CD4-positive, alpha-beta T cell treated with Interleukin-4 for 1 hour (primary cell): ENCODE data around the gene OMA1.
"Not testable (repeated sequence)": the region's sequence is repeated elsewhere in the genome, so short reads cannot be mapped to it uniquely, and the experiment has no call there.

Experiments
- DNase-seq, 2 donors: peaks; one replicate each; pipeline ENCODE4 v3.0.0-alpha.2; 2020 to 2022

OMA1 gene

GRCh38 chr1:58546520-58547308, at the start of gene OMA1:
Gene OMA1 (minus strand): TSS chr1:58546726. CDS start chr1:58539294, 7,432 bp downstream.
- peak; percentile 97 to 98 for DNase-seq

GRCh38 chr1:58594546-58594945, 48.0 kb upstream of the OMA1 start:
- no peak for DNase-seq

GRCh38 chr1:58592522-58593134, 46.1 kb upstream of the OMA1 start:
- no peak for DNase-seq

GRCh38 chr1:58591806-58592205, 45.3 kb upstream of the OMA1 start:
- no peak for DNase-seq

GRCh38 chr1:58590019-58590418, 43.5 kb upstream of the OMA1 start:
- no peak for DNase-seq

- DNase-seq, result no peak
Observed at GRCh38 chr1:58588396-58588795, 41.9 kb upstream of the OMA1 start.

GRCh38 chr1:58587667-58588066, 41.1 kb upstream of the OMA1 start:
- DNase-seq, result no peak

- DNase-seq, result no peak
Observed at GRCh38 chr1:58586271-58586670, 39.7 kb upstream of the OMA1 start.

GRCh38 chr1:58585581-58586151, 39.1 kb upstream of the OMA1 start:
- no peak for DNase-seq

GRCh38 chr1:58585166-58585565, 38.6 kb upstream of the OMA1 start:
- DNase-seq, result no peak

- no peak for DNase-seq
Observed at GRCh38 chr1:58584082-58584895, 37.8 kb upstream of the OMA1 start.

- no peak for DNase-seq
Observed at GRCh38 chr1:58583496-58583895, 37.0 kb upstream of the OMA1 start.

GRCh38 chr1:58582143-58582542, 35.6 kb upstream of the OMA1 start:
- DNase-seq, result not testable (repeated sequence)

GRCh38 chr1:58581641-58582040, 35.1 kb upstream of the OMA1 start:
- no peak for DNase-seq

GRCh38 chr1:58580186-58580585, 33.7 kb upstream of the OMA1 start:
- no peak for DNase-seq

- no peak for DNase-seq
Observed at GRCh38 chr1:58577654-58578030, 31.1 kb upstream of the OMA1 start.

- no peak for DNase-seq
Observed at GRCh38 chr1:58576727-58577653, 30.5 kb upstream of the OMA1 start, which contains the start of gene TACSTD2. Gene TACSTD2 (minus strand): TSS chr1:58577252. CDS start chr1:58577156, 96 bp downstream.

- no peak for DNase-seq
Observed at GRCh38 chr1:58576325-58576726, 29.8 kb upstream of the OMA1 start.

- DNase-seq, result no peak
Observed at GRCh38 chr1:58575551-58576324, 29.2 kb upstream of the OMA1 start.

GRCh38 chr1:58574816-58575215, 28.3 kb upstream of the OMA1 start:
- no peak for DNase-seq
